HG03575 (cell line): ENCODE measurements around the gene CAPZB.

Experiments
- ATAC-seq: cut with Tn5 transposase; IDR thresholded peaks from one replicate; pipeline ENCODE4 v1.9.1; 2021; ENCODE audit not compliant: unreplicated experiment, insufficient number of reproducible peaks, low FRiP score; ENCODE audit errors: extremely low read depth

CAPZB gene

GRCh38 chr1:19439464-19440171 lies 45.7 kb downstream of the CAPZB start:
- ATAC-seq, result no peak

DNA sequence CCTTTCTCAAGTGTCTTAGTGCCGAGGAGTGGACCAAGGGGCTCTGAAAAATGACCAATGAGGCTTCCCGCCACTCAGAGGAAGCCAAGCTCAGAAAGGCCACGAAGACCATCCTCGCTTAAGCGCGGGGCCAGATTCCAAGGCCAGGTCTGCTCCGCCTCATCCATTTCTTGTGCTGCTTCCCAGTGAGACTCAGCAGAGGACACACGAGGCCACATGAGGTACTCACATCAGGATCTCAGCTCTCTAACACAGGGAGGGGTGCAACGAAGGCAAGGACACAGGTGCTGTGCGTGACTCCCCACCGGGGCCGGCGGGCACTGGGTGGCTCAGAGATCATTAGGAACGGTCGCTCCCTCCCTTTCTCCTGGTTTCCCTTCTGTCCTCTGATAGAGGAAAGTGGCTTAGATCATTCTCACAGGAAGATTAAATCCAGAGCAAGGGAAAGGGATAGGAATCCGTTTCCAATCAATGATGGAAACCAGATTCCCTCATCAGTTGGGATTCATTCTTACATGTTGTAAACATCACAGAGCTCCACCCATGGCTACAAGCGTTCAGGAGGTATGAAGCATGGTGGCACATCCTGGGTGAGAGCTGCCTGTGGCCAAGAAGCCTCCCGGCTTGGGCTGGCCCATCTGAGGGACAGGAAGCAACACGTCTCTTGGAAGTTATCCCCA lies 46.7 kb downstream of the CAPZB start:
- no peak for ATAC-seq

DNA sequence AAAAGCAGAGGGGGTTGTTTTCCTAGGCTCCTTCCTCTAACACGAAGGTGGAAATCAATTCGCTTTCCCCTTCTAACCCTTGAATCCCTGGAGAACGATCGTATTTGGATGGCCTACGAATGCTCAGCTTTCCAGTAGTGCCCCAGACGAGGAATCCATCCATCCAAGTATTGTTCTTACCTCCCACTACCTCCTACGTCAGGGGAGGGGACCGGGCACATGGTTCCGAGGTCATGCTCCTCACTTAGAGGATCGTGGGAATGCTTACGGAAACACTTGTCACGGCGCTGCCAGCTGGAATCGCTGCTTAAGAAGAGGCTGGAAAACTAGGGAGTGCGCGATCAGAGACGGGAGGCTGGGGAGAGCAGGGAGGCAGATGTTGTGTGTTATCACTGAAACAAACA lies 47.4 kb downstream of the CAPZB start:
- ATAC-seq, result no peak

- ATAC-seq, result no peak
Measured at GRCh38 chr1:19436716-19437476, 48.4 kb downstream of the CAPZB start.

- no peak for ATAC-seq
Measured at GRCh38 chr1:19435851-19436455, 49.4 kb downstream of the CAPZB start.

GRCh38 chr1:19435181-19435580 lies 50.2 kb downstream of the CAPZB start:
- no peak for ATAC-seq

GRCh38 chr1:19433719-19433998 lies 51.7 kb downstream of the CAPZB start:
- no peak for ATAC-seq

GRCh38 chr1:19432943-19433718 lies 52.2 kb downstream of the CAPZB start:
- ATAC-seq, result no peak

DNA sequence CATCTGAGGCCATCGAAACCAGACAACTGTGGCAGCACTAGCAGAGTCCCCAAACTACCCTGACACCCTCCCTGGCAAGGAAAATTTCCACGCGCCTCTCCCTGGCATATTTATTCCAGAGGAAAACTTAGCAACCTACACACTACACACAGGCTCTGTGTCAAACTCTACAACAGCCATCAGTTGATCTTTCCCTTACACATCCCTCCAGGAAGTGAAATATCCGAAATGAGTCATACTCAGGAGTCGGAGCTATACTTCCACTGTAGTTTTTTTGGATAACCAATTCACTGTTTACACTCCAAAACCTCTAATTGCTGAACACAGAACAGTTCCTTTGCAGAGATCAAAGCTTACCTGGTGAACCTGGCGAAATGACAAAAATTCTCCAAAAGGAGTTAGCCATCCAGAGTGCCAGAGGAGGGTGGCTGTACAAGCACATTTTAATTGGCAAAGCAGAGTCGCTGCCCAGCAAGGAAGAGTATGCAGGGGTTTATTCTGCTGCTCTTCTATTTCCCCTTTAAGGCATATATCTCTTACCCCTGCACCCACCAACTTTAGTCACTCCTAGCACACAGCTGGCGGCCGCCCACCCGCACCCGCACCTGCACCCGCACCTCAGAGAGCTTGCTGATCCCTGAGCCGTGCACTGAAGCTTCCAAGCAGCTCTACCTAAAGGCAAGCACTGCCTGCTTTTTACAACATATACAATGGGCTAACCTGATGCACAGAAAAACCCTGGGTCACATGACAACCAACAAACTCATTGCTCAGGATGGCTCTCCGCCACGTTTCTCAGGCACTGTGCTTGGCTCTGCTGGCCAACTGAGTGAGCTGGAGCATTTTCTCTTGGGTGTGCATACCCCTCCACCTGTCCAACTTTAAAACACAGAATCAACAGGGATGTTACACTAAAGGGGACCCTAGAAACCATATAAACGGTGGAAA lies 54.9 kb downstream of the CAPZB start:
- ATAC-seq, result no peak

GRCh38 chr1:19429611-19430010 lies 55.7 kb downstream of the CAPZB start:
- no peak for ATAC-seq

GRCh38 chr1:19427087-19427781 lies 58.1 kb downstream of the CAPZB start:
- no peak for ATAC-seq

DNA sequence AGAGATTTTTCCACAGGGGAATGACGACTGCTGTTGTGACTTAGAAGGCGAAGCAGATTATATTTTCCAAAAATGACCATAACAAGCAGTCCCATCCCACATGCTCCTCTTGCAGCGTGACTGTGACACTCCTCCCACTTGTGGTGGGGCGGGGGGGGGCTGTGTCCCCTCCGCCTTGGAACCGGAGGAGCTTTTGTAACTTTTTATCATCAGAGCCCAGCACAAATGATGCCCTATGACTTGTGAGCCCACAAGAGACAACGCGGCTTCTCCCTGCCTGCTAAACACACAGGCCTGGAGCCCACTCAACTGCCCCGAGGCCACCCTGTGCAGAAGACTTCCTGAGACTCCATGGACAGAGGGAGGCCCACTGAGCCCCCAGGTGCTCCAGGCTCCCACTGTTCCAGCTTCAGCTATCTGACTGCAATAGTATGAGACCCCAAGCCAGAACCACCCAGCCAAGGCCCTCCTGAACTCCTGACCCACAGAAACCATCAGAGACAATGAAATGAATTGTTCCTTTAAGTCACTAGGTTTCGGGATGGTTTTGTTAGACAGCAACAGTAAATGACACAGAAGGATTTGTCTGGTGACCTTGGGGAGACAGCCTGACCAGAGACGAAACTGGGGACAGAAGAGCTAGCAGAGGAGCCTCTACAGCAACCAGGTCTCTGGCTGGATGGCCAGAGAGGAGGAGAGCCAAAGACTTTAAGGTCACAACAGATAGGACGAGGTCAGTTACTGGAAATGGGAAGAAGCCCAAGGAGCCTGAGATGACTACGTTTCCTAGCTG lies 58.8 kb downstream of the CAPZB start:
- ATAC-seq, result no peak

- no peak for ATAC-seq
Measured at GRCh38 chr1:19425646-19426239, 59.6 kb downstream of the CAPZB start.

GRCh38 chr1:19424651-19425570 lies 60.4 kb downstream of the CAPZB start:
- ATAC-seq, result no peak

DNA sequence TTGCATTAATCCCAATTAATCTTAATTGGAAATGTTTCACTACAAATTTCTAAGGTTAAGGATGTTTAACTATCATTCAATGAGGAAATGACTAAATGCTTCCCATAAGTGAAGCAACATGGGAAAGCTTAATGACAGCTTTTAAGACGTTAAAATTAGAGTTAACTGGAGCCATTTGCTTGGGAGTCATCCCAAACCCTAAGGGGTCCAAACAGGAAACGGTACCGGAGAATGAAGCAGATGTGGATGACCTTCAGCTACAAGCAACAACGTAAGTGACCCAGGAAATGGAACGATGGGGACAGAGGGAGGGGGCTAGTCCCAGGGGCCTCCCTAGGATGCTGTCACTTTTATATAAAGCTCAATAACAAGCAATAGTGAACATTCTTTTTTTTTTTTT lies 62.2 kb downstream of the CAPZB start:
- ATAC-seq, result no peak

DNA sequence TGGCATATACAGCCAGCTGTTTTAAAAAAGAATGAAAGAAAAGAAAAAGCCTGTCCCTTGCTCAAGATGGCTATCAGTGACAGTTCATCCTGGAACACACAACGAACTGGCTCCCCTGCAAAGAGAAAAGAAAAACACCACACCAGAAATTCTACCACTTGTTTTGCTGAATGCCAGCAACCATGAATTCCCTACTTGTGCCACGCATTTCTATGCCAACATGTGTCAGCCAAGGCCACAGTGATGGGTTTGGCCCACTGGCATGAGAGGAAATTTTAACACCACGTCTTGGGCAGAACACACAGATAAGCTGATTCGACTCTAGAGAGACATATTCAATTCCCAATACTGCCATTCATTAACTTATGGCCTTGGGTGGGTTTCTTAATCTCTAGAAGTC lies 64.0 kb downstream of the CAPZB start:
- ATAC-seq, result no peak
